HTR-8/SVneo (cell line): ENCODE results near the gene STARD3.

ENCODE experiments used
- DNase-seq: peaks from one replicate; pipeline ENCODE4 v3.0.0; 2011; ENCODE audit warnings: low spot score, mixed read lengths; ENCODE audit not compliant: insufficient read length
- FAIRE-seq: peaks from 2 replicates; lab custom pipeline; 2011; peaks lifted over from hg19 to GRCh38; lab: Jason Lieb, UNC

Gene STARD3

DNA sequence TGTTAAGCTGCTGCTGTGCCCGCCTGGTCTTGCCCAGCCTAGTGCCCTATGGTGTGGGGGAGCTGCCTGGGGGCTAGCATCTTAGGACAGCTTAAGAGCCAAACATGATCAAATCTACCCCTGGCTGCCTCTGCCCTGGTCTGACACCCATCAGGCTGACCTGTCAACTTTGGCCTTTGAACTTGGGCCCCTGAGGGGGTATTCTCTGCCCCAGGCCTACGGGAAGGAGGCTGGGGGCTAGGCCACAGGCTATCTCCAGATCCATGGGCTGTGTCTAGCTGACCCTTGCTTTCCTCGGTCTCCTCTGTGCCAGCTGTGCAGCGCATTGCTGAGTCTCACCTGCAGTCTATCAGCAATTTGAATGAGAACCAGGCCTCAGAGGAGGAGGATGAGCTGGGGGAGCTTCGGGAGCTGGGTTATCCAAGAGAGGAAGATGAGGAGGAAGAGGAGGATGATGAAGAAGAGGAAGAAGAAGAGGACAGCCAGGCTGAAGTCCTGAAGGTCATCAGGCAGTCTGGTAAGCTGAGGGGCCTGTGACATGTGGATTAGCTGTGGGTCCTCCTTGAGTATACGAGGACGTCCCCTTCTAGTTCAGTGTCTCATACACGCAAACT, 3.3 kb upstream of the STARD3 start:
- FAIRE-seq (no peak), DNase-seq (no peak)

DNA sequence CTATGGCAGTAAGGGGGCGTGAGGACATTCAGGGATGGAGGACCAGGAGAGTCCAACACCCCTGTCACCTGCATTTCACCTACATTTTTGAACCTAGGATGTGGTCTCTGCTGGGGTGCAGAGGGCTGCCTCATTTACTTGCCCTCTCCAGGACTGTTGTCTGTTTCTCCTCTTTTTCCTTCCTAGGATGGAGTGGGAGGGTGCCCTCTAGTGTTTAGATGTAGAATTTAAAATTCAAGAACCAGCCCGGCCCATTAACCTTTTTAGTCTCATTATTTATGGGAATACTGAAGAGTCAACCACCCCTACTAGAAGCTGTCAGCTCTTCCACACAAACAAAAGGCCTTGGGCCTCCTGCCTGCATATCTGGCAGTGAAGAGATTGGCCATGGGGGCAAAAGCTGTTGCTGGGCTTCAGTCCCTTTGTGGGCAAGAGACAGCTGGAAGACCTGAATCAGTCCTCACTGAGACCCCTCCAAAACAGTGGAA, 2.5 kb upstream of the STARD3 start:
- no peak for FAIRE-seq
- DNase-seq = peak; percentile 63

DNA sequence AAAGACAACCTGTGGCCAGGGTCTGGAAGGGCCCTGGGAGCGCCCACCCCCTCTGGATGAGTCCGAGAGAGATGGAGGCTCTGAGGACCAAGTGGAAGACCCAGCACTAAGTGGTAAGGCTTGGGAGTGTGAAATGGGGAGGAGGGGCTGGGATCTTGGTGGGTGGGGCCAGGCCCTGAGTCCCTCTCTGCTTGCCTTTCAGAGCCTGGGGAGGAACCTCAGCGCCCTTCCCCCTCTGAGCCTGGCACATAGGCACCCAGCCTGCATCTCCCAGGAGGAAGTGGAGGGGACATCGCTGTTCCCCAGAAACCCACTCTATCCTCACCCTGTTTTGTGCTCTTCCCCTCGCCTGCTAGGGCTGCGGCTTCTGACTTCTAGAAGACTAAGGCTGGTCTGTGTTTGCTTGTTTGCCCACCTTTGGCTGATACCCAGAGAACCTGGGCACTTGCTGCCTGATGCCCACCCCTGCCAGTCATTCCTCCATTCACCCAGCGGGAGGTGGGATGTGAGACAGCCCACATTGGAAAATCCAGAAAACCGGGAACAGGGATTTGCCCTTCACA, 1.2 kb upstream of the STARD3 start:
- DNase-seq (no peak), FAIRE-seq (peak; percentile 13)

DNA sequence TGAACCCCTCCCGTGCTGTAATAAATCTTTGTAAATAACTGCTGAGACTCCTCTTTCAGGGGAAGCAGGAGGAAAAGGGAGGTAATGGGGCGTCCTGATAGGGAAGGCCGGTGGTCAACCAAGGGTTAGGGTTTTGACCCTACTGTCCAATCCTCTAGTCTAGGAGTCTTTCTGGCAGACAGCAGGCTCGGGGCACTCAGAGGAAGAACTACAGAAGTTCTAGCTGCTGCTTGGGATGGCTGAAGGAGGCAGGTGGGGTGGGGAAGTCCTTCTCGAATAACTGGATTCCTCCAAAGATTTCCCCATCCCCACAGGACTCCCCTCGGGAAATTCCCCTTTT, 387 bp upstream of the STARD3 start:
- FAIRE-seq = no peak
- DNase-seq = no peak

DNA sequence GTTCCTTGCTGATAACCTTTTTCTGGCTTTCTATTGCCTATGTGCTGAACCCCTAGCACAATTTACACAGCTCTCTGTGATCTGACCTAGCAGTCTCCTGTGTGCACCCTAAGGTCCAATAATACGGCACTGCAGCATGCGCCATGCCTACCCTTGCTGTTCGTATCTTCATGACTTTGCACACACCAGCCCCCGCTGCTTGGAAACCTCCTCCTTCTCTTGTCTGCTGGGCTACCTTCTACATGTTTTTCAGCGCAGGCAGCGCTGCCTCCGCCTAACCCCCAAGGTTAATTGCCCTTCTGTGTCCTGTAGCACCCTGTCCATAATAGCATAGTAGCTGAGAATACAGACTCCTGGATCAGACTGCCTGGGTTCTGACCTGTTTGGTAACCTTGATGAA, 1.4 kb downstream of the STARD3 start:
- DNase-seq = no peak
- peak; percentile 28 for FAIRE-seq

DNA sequence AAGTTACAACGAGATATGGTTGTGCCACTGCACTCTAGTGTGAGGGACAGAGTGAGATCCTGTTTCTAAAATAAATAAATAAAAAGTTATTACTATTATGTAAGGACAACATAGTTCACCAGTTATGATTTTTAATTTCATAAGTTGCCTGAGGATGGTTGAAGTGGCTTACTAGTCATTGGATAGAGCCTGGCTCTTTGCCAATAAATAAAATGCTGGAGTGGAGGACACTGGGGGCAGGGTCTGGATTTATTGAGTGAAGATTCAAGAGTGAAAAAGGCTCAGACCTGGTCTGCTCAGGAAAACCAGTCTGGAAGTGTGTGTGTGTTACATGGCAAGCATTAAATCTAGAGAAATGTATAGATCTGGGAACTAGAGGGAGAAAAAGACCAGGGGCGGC, 2.1 kb downstream of the STARD3 start:
- DNase-seq (no peak), FAIRE-seq (no peak)

DNA sequence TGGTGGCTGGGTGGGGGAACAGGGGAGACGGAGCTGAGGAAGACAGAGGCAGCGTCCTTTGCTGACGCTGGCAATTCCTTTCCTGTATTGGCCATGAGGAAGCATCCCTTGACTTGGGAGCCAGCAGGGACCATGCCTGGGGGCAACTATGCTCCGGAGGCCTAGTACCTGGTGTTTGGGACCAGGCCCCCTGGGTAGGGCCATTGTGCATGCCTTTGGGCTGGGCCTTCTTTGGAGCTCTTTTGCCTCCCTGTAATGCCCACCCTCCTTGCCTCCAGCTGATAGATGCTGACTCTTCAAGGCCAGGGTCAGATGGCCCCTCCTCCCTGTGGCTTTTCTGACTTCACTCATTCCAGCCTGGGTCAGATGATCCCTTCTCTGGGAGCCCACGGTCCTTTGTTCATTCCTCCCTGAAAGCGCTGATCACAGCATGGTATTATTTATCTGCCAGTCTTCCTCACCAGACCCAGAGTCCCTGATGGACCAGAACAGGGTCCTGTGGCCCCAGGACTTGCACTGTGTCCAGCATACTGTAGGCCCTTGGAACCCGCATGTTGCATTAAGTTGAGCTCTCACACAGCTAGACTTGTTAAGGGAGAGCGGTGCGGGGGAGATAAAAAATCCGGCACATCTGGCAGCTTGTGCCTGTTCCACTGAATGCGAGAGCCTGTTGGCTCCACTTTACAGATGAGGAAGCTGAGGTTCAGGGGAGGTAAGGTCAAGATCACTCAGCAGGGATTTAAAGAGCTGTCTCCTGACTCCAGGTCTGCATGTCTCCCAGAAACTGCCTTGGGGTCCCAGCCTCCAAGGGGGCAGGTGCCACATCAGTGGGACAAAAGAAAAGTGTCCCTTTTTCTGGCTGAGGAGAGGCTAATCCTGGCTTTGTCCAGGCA, 2.9 kb downstream of the STARD3 start:
- DNase-seq = no peak
- FAIRE-seq = no peak

DNA sequence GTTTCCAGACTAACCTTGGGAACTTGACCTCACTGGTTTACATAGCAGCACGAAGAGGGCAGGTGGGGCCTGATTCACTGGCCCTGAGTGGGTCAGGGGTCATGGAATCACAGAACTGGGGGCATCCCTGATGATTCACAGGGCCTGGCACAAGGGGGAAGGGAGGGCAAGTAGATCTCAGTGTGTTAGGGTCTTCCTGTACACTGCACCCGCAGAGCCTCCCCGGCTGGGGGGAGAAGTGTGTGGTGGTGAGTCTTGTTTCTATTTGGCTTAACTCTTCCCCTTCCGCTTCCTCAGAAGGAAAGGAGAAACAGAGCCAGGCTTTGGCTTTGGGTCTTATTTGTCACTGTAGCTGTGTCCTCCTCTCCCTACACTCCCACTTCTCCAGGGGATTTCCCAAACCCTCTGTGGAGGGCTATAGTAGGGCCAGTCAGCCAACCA, 3.7 kb downstream of the STARD3 start:
- FAIRE-seq (no peak), DNase-seq (no peak)

DNA sequence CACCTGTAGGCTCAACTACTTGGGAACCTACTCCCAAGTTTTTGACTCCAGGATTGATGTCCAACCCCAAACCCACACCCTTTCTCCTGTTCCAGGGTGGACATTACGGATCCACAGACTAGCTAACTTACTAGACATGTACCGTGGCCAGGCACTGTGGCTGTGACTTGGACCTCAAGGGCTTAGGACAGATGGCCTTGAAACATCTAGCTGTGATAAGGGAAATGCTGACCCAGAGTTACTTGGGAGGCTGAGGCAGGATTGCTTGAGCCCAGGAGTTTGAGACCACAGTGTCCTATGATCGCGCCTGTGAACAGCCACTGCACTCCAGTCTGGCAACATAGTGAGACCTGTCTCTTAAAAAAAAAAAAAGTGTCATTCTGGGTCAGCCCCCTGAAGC, 4.2 kb downstream of the STARD3 start:
- FAIRE-seq = no peak

DNA sequence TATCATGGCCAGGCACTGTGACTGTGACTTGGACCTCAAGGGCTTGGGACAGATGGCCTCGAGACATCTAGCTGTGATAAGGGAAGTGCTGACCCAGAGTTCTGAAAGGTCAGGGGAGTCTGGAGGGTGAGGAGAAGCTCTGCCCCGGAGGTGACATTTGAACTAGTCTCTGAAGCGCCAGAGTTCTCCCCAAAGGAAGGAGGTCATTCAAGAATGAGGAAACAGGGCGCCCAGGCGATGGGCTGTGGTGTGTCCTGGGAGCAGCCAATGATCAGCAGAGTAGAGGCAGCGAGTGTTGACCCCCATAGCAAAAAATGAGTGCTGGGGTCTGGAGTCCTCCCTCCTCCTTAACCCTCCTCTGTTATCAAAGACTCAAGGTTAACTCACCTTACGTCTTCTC, 4.9 kb downstream of the STARD3 start:
- DNase-seq (no peak), FAIRE-seq (no peak)

More for the DNA sequence above, 4.2 kb downstream of the STARD3 start:
- DNase-seq = no peak

DNA sequence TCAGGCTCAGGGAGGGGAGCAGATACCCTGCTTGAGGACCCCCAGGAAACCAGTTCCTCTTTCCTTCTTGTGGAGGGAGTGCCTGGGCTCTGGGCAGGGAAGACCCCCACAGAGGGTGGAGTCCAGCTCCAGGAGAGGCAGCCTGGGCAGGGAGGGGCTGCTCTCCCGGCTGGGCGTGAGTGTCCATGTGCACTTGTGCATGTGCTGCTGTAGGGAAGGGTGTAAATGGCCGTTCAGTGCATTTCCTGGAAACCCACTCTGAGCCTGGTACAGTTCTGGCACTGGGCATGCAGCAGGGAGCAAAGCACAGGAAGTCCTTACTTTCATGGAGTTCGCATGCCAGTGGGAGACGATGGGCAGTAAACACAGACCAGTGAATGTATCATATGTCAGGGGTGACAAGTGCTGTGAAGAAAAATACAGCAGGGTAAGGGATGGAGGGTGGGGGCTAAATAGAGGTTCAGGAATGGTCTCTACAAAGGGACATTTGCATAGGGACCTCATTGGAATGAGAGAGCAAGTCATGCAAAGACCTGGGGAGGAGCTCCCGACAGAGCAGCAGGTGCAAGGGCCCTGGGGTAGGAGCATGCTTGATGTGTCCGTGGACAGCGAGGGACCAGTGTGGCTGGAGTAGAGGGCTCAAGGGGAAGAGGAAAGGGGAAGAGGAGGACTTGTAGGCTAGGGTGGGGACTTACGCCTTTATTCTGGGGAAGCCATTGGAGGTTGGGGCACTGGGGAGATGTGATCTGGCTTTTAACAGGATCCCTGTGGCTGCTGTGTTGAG, 5.5 kb downstream of the STARD3 start:
- DNase-seq = no peak
- FAIRE-seq = no peak

DNA sequence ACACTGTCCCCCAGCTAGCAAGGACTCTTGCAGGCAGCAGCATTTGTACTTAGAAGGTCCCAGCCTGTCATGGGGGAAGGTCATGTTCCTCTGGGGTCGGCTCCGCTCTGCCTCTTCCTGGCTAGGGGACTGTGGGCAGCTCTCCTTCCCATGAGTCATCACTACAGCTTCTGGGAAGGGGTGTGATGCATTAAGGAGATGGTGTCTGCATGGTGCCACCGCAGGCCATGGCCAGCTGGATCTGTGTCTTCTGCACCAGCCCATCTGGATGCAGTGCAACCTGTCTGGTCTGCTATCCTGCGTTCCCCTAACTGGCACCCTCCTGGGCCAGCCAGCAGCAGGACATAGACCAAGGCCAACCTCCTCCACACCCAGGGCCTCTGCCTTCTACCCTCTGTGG, 6.3 kb downstream of the STARD3 start:
- DNase-seq (no peak), FAIRE-seq (peak; percentile 36)

DNA sequence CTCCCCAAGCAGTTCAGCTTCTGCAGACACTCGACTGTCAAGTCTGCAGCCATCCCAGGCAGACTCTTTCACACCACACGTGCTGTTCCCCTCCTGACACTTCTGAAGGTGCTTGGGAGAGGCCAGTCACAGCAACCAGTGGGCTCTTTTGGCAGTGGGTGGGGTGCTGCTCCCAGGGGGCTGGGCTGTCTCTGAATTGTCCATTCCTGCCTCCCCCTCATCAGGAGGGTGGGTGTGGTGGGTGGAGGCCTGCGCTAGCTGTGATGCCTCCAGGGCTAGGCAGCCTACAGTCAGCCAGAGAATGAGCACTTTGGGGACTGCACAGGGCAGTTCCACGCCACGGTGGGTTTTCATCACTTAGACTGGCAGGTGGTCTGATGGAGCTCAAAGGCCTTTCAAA, 10.3 kb downstream of the STARD3 start:
- FAIRE-seq = no peak

DNA sequence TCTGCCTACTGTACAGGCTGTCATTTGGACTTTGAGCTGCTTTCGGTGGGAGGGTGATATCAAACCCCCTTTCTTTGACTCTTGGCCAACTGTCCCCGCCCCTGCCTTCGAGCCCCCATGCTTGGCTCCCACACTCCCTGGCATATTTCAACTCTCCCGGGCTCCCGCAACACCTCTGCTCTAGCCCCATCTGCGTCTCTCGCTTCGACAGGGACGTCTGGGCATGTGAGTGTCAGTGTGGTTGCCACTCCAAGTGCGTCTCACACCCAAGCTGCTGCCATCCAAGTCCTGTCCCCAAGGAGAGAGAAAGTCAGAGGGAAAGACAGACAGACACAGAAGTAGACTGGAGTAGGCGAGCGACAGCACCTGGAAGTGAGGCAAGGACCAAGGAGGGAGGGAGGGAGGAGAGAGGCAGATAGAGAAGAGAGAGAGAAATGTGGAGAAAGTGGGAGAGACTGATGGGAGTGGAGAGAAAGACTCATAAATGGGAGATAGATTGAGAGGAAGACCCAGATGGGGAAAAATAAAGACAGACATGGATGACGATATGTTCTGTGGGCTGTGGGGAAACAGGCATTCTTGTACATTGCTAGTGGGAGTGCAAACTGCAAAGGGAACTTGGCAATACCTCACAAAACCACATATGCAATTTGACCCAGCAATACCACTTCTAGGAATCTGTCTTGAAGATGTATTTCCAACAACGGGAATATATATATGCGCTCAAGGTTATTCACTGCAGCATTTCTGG, 11.8 kb downstream of the STARD3 start:
- DNase-seq = no peak
- FAIRE-seq = no peak

More for the DNA sequence above, 10.3 kb downstream of the STARD3 start:
- DNase-seq = no peak

DNA sequence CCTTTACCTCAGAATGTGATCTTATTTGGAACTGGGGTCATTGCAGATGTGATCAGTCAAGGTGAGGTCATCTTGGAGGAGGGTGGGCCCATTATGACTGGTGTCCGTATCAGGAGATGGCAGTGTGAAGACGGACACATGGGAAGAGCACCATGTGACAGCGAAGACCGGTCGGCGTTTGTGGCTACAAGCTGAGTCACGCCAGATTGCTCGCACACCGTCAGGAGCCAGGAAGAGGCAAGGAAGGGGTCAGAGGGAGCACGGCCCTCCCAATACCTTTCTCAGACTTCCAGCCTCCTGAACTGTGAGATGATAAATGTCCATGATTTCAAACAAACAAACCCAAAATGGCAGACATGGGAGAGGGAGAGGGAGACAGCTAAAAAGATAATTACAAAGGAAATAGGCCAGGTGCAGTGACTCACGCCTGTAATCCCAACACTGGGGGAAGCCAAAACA, 13.2 kb downstream of the STARD3 start:
- peak; percentile 20 for FAIRE-seq
- DNase-seq = no peak

DNA sequence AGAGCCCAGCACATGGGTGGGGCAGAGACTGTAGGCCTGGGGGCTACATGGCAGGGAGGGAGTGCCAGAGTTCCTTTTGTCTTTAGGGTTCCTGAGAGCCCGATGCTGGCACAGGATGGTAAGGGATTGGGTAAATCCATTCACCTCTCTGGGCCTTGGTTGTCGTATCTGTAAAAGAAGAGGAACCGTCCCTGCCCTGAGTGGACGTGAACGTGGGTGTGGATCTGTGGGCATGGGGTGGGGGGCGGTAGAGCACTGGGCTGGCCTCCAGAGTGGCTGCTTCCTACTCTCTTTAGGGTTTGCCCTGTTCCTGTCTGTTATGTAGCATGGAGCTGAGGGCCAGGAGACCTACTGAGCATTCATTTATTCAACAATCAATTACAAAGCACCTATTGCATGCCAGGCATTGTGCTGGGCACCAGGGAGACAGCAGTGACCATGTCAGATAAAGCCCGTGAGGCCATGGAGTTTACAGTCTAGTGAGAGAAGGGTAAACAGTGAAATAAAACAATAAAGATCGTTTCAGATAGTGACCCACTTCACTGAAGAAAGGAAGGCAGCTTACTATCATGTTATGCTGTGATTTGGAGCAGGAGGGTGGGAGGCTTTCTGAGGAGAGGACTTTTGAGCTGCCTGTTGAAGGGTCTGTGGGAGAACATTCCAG, 15.1 kb downstream of the STARD3 start:
- DNase-seq (no peak), FAIRE-seq (no peak)

DNA sequence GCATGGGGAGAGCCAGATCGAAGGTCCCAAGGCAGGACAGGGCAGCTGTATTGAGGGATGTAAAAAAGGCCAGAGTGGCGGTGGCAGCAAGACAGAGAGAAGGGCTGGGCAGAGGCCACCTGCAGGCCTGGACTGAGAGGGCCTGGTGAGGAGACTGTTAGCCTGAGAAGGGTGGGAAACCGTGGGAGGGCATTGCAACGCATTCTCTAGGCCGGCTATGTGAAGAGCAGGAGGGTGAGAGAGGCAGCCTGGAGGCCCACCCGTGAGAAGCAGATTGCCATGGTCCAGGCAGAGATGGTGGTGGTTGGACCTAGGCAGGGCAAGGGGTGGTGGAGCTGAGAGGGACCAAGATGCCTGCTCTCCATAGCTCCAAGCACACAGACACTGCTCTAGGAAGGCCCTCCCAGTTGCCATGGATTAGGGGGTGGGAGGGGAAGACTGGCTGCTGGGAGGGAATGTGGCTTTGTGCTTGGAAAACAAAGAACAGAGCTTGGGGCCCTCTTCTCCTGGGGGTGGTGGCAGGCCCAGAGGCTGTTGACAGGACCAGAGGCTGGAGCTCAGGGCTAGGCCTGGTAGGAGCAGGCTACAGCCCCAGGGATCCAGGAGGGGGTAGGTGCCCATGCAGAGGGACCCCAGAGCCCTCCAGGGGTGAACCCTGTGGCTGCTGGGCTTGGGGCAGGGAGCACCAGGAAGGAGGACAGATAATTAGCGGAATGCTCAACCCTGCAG, 15.8 kb downstream of the STARD3 start:
- FAIRE-seq (peak; percentile 33), DNase-seq (no peak)

DNA sequence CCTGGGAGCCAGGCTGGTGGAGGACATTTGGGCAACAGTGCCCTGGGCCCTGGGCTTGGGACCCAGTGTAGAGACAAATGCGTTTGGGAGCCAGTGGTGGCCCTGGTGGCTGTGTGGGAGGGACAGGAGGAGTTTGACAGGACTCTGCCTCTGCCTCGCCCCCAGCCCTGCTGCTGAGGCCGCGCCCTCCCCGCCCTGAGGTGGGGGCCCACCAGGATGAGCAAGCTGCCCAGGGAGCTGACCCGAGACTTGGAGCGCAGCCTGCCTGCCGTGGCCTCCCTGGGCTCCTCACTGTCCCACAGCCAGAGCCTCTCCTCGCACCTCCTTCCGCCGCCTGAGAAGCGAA, 16.3 kb downstream of the STARD3 start:
- DNase-seq (no peak), FAIRE-seq (no peak)
